Measurements from ENCODE around the gene GALNT15.

Gene GALNT15

GRCh38 chr3:16174389-16174788 is at the start of gene GALNT15:
TSS of gene GALNT15 (plus strand) at chr3:16174680. CDS start at chr3:16175152, 472 bp downstream.
- H3K27me3 Mint-ChIP-seq = peaks cover 57% of the 10 kb centered on the region
- no peaks in the 10 kb centered on the region for H3K36me3 Mint-ChIP-seq (ENCODE audit: insufficient read depth)
- DNase-seq (ENCODE audit: low spot score in 2 of 2) = no peak
- no peak for ATAC-seq (replicated peaks; ENCODE audit: extremely low read depth, poor library complexity, severe bottlenecking)
- H3K27ac Mint-ChIP-seq (ENCODE audit: low read depth) = no peak within 1 kb of the TSS
- H3K4me3 Mint-ChIP-seq = no peak within 1 kb of the TSS
- no peaks in the 10 kb centered on the region for H3K9me3 Mint-ChIP-seq
- peaks cover 9% of the 10 kb centered on the region for H3K4me1 Mint-ChIP-seq

GRCh38 chr3:16126634-16127033 is 47.8 kb upstream of the GALNT15 start:
- Mint-ChIP-seq H3K27ac (ENCODE audit: low read depth) (no peak overlapping the region), H3K9me3 (no peaks in the 10 kb centered on the region), H3K4me1 (no peaks in the 10 kb centered on the region), H3K27me3 (peaks cover 12% of the 10 kb centered on the region), H3K36me3 (ENCODE audit: insufficient read depth) (no peaks in the 10 kb centered on the region), H3K4me3 (no peak overlapping the region)
- no peak for ATAC-seq (replicated peaks; ENCODE audit: extremely low read depth, poor library complexity, severe bottlenecking)
- DNase-seq (ENCODE audit: low spot score in 2 of 2) = no peak

- no peaks in the 10 kb centered on the region for H3K9me3 Mint-ChIP-seq
- H3K27me3 Mint-ChIP-seq = peaks cover 17% of the 10 kb centered on the region
- H3K4me3 Mint-ChIP-seq = no peak overlapping the region
- ATAC-seq (replicated peaks; ENCODE audit: extremely low read depth, poor library complexity, severe bottlenecking) (no peak), DNase-seq (ENCODE audit: low spot score in 2 of 2) (no peak)
- no peak overlapping the region for H3K27ac Mint-ChIP-seq (ENCODE audit: low read depth)
- no peaks in the 10 kb centered on the region for H3K36me3 Mint-ChIP-seq (ENCODE audit: insufficient read depth)
- no peaks in the 10 kb centered on the region for H3K4me1 Mint-ChIP-seq
These were observed 47.2 kb upstream of the GALNT15 start for GRCh38 chr3:16127249-16127648.

GRCh38 chr3:16130066-16130465 is 44.4 kb upstream of the GALNT15 start:
- DNase-seq (ENCODE audit: low spot score in 2 of 2) = no peak
- peaks cover 32% of the 10 kb centered on the region for H3K27me3 Mint-ChIP-seq
- H3K36me3 Mint-ChIP-seq (ENCODE audit: insufficient read depth) = no peaks in the 10 kb centered on the region
- H3K9me3 Mint-ChIP-seq = no peaks in the 10 kb centered on the region
- ATAC-seq (replicated peaks; ENCODE audit: extremely low read depth, poor library complexity, severe bottlenecking) = no peak
- H3K27ac Mint-ChIP-seq (ENCODE audit: low read depth) = no peak overlapping the region
- no peak overlapping the region for H3K4me3 Mint-ChIP-seq
- no peaks in the 10 kb centered on the region for H3K4me1 Mint-ChIP-seq

- Mint-ChIP-seq H3K27me3 (peaks cover 41% of the 10 kb centered on the region), H3K4me1 (no peaks in the 10 kb centered on the region), H3K9me3 (peaks cover 3% of the 10 kb centered on the region), H3K27ac (ENCODE audit: low read depth) (no peak overlapping the region), H3K4me3 (no peak overlapping the region), H3K36me3 (ENCODE audit: insufficient read depth) (no peaks in the 10 kb centered on the region)
- DNase-seq (ENCODE audit: low spot score in 2 of 2) (no peak), ATAC-seq (replicated peaks; ENCODE audit: extremely low read depth, poor library complexity, severe bottlenecking) (no peak)
These were observed 42.3 kb upstream of the GALNT15 start for GRCh38 chr3:16132190-16132589.

GRCh38 chr3:16132928-16133327 is 41.6 kb upstream of the GALNT15 start:
- H3K4me1 Mint-ChIP-seq = no peaks in the 10 kb centered on the region
- ATAC-seq (replicated peaks; ENCODE audit: extremely low read depth, poor library complexity, severe bottlenecking) (no peak), DNase-seq (ENCODE audit: low spot score in 2 of 2) (no peak)
- no peak overlapping the region for H3K4me3 Mint-ChIP-seq
- H3K36me3 Mint-ChIP-seq (ENCODE audit: insufficient read depth) = no peaks in the 10 kb centered on the region
- peaks cover 6% of the 10 kb centered on the region for H3K9me3 Mint-ChIP-seq
- no peak overlapping the region for H3K27ac Mint-ChIP-seq (ENCODE audit: low read depth)
- H3K27me3 Mint-ChIP-seq = peaks cover 39% of the 10 kb centered on the region

GRCh38 chr3:16134173-16134928 is 40.1 kb upstream of the GALNT15 start:
- H3K27ac Mint-ChIP-seq (ENCODE audit: low read depth) = no peak overlapping the region
- no peak for ATAC-seq (replicated peaks; ENCODE audit: extremely low read depth, poor library complexity, severe bottlenecking)

GRCh38 chr3:16136055-16136454 is 38.4 kb upstream of the GALNT15 start:
- Mint-ChIP-seq H3K4me1 (no peaks in the 10 kb centered on the region), H3K27me3 (peaks cover 37% of the 10 kb centered on the region), H3K36me3 (ENCODE audit: insufficient read depth) (no peaks in the 10 kb centered on the region), H3K9me3 (peaks cover 6% of the 10 kb centered on the region), H3K4me3 (no peak overlapping the region), H3K27ac (ENCODE audit: low read depth) (no peak overlapping the region)
- no peak for ATAC-seq (replicated peaks; ENCODE audit: extremely low read depth, poor library complexity, severe bottlenecking)
- DNase-seq (ENCODE audit: low spot score in 2 of 2) = no peak

More at GRCh38 chr3:16134173-16134928, 40.1 kb upstream of the GALNT15 start:
- no peak for DNase-seq (ENCODE audit: low spot score in 2 of 2)
- no peak overlapping the region for H3K4me3 Mint-ChIP-seq
- peaks cover 6% of the 10 kb centered on the region for H3K9me3 Mint-ChIP-seq
- H3K36me3 Mint-ChIP-seq (ENCODE audit: insufficient read depth) = no peaks in the 10 kb centered on the region
- no peaks in the 10 kb centered on the region for H3K4me1 Mint-ChIP-seq
- H3K27me3 Mint-ChIP-seq = peaks cover 37% of the 10 kb centered on the region

GRCh38 chr3:16137044-16137443 is 37.4 kb upstream of the GALNT15 start:
- ATAC-seq (replicated peaks; ENCODE audit: extremely low read depth, poor library complexity, severe bottlenecking) (no peak), DNase-seq (ENCODE audit: low spot score in 2 of 2) (no peak)
- Mint-ChIP-seq H3K4me1 (no peaks in the 10 kb centered on the region), H3K4me3 (no peak overlapping the region), H3K27ac (ENCODE audit: low read depth) (no peak overlapping the region), H3K9me3 (peaks cover 6% of the 10 kb centered on the region), H3K36me3 (ENCODE audit: insufficient read depth) (no peaks in the 10 kb centered on the region), H3K27me3 (peaks cover 32% of the 10 kb centered on the region)

- Mint-ChIP-seq H3K27me3 (peaks cover 23% of the 10 kb centered on the region), H3K4me3 (no peak overlapping the region), H3K4me1 (no peaks in the 10 kb centered on the region), H3K36me3 (ENCODE audit: insufficient read depth) (no peaks in the 10 kb centered on the region), H3K27ac (ENCODE audit: low read depth) (no peak overlapping the region), H3K9me3 (peaks cover 6% of the 10 kb centered on the region)
- ATAC-seq (replicated peaks; ENCODE audit: extremely low read depth, poor library complexity, severe bottlenecking) = no peak
- DNase-seq (ENCODE audit: low spot score in 2 of 2) = no peak
These were observed 36.5 kb upstream of the GALNT15 start for GRCh38 chr3:16137977-16138376.

- Mint-ChIP-seq H3K9me3 (peaks cover 6% of the 10 kb centered on the region), H3K4me3 (no peak overlapping the region), H3K4me1 (no peaks in the 10 kb centered on the region), H3K27me3 (peaks cover 26% of the 10 kb centered on the region), H3K27ac (ENCODE audit: low read depth) (no peak overlapping the region), H3K36me3 (ENCODE audit: insufficient read depth) (no peaks in the 10 kb centered on the region)
- no peak for DNase-seq (ENCODE audit: low spot score in 2 of 2)
- ATAC-seq (replicated peaks; ENCODE audit: extremely low read depth, poor library complexity, severe bottlenecking) = no peak
These were observed 34.2 kb upstream of the GALNT15 start for GRCh38 chr3:16140116-16140893.

- H3K4me1 Mint-ChIP-seq = no peaks in the 10 kb centered on the region
- DNase-seq (ENCODE audit: low spot score in 2 of 2) (no peak), ATAC-seq (replicated peaks; ENCODE audit: extremely low read depth, poor library complexity, severe bottlenecking) (no peak)
- H3K36me3 Mint-ChIP-seq (ENCODE audit: insufficient read depth) = no peaks in the 10 kb centered on the region
- H3K27ac Mint-ChIP-seq (ENCODE audit: low read depth) = no peak overlapping the region
- H3K4me3 Mint-ChIP-seq = no peak overlapping the region
- peaks cover 26% of the 10 kb centered on the region for H3K27me3 Mint-ChIP-seq
- peaks cover 6% of the 10 kb centered on the region for H3K9me3 Mint-ChIP-seq
These were observed 33.6 kb upstream of the GALNT15 start for GRCh38 chr3:16140894-16141285.
